GM19463 (cell line): ENCODE results near the gene ZBTB7A.

Experiments used
- ATAC-seq: cut with Tn5 transposase; IDR thresholded peaks from one replicate; pipeline ENCODE4 v1.9.1; 2021; ENCODE audit warnings: mild to moderate bottlenecking, moderate library complexity; ENCODE audit not compliant: unreplicated experiment

The ZBTB7A gene

GRCh38 chr19:4094761-4095487 is 28.2 kb upstream of the ZBTB7A start:
- ATAC-seq = no peak

GRCh38 chr19:4094291-4094690 is 27.6 kb upstream of the ZBTB7A start:
- ATAC-seq = no peak

- ATAC-seq = no peak
Measured at GRCh38 chr19:4093643-4094175, 27.0 kb upstream of the ZBTB7A start.

- no peak for ATAC-seq
Measured at GRCh38 chr19:4090356-4091220, 23.9 kb upstream of the ZBTB7A start.

GRCh38 chr19:4089946-4090345 is 23.2 kb upstream of the ZBTB7A start:
- no peak for ATAC-seq

GRCh38 chr19:4089400-4089908 is 22.8 kb upstream of the ZBTB7A start:
- ATAC-seq = no peak

- ATAC-seq = no peak
Measured at GRCh38 chr19:4088975-4089374, 22.3 kb upstream of the ZBTB7A start.

GRCh38 chr19:4087787-4088679 is 21.3 kb upstream of the ZBTB7A start:
- ATAC-seq = no peak

- no peak for ATAC-seq
Measured at GRCh38 chr19:4086411-4086867, 19.7 kb upstream of the ZBTB7A start.

- ATAC-seq = no peak
Measured at GRCh38 chr19:4084547-4084877, 17.8 kb upstream of the ZBTB7A start.

- ATAC-seq = no peak
Measured at GRCh38 chr19:4083677-4084546, 17.2 kb upstream of the ZBTB7A start.

GRCh38 chr19:4082172-4082571 is 15.5 kb upstream of the ZBTB7A start:
- no peak for ATAC-seq

- no peak for ATAC-seq
Measured at GRCh38 chr19:4081441-4082129, 14.9 kb upstream of the ZBTB7A start.

GRCh38 chr19:4080473-4080872 is 13.8 kb upstream of the ZBTB7A start:
- ATAC-seq = no peak

GRCh38 chr19:4077800-4078684 is 11.3 kb upstream of the ZBTB7A start:
- no peak for ATAC-seq

- no peak for ATAC-seq
Measured at GRCh38 chr19:4077007-4077374, 10.3 kb upstream of the ZBTB7A start.

- no peak for ATAC-seq
Measured at GRCh38 chr19:4075373-4075772, 8.7 kb upstream of the ZBTB7A start.

- ATAC-seq = no peak
Measured at GRCh38 chr19:4071610-4072009, 4.9 kb upstream of the ZBTB7A start.
